B cell (primary cell): Measurements from ENCODE around the gene TIAM2. TPM values are rescaled to one million over a fixed set of nuclear protein-coding genes. Genes with fewer than 3 reads are reported as not detected.

Experiments
- ATAC-seq: fragments of 200-7000 bp; cut with Tn5 transposase; one replicate; pipeline ENCODE4 v1.10.0; 2021; ENCODE audit warnings: low read depth, mild to moderate bottlenecking, moderate number of reproducible peaks, moderate library complexity
- CTCF ChIA-PET: fragments of 350-600 bp; sonication (Branson Sonifier 250); formaldehyde crosslinking; loops from one replicate; lab custom pipeline; 2021; ENCODE audit warnings: antibody characterized with exemption, inconsistent platforms; lab: Charles Lee
- POLR2A ChIA-PET: fragments of 350-600 bp; sonication (Branson Sonifier 250); formaldehyde crosslinking; loops from one replicate; lab custom pipeline; 2021; ENCODE audit warnings: antibody characterized with exemption; lab: Charles Lee
- DNase-seq: peaks from one replicate; pipeline ENCODE4 v3.0.0; 2013
- H2AFZ ChIP-seq: 2 replicates; pipeline ENCODE4 v1.6.1; 2012; ENCODE audit warnings: mild to moderate bottlenecking, low read depth, low read length; ENCODE audit not compliant: insufficient read depth, poor library complexity, severe bottlenecking
- H3K27ac ChIP-seq, 2 donors: 1 replicate in 1 of 2; 2 replicates in 1 of 2; pipeline ENCODE4 v1.5.1; 2012 to 2013; ENCODE audit warnings: low read length in 2 of 2, mild to moderate bottlenecking in 2 of 2, moderate library complexity in 1 of 2
- H3K27me3 ChIP-seq, 4 experiments: fragments of 200-600 bp in 1 of 4; sonication (generic) in 1 of 4; replicated peaks in 1 of 4; 1 replicate in 2 of 4; 2 replicates in 2 of 4; pipeline versions ENCODE4 v1.6.1 to v1.7.0; 2013 to 2016; ENCODE audit warnings: low read length in 3 of 4, mild to moderate bottlenecking in 2 of 4, mixed read lengths in 1 of 4, moderate library complexity in 1 of 4; ENCODE audit not compliant: insufficient read depth in 4 of 4, control insufficient read depth in 3 of 4; ENCODE audit errors: control extremely low read depth in 1 of 4
- H3K36me3 ChIP-seq, 2 experiments: replicated peaks in 1 of 2; 1 replicate in 1 of 2; 2 replicates in 1 of 2; pipeline versions ENCODE4 v1.6.1 to v1.7.1; 2013; ENCODE audit warnings: low read length in 1 of 2; ENCODE audit not compliant: insufficient read depth in 2 of 2, control insufficient read depth in 1 of 2; ENCODE audit errors: control extremely low read depth in 1 of 2, extremely low read depth in 1 of 2
- H3K4me1 ChIP-seq, 2 donors: fragments of 200-600 bp in 1 of 2; sonication (generic) in 1 of 2; 1 replicate in 1 of 2; 2 replicates in 1 of 2; pipeline versions ENCODE4 v1.5.1 to v1.6.1; 2013 to 2017; ENCODE audit warnings: low read length in 2 of 2; ENCODE audit not compliant: control insufficient read depth in 2 of 2, insufficient read depth in 2 of 2
- H3K4me2 ChIP-seq: replicated peaks from 2 replicates; pipeline ENCODE3; 2012; ENCODE audit warnings: mild to moderate bottlenecking, low read depth, low read length; ENCODE audit not compliant: poor library complexity, severe bottlenecking
- H3K4me3 ChIP-seq, 5 experiments: fragments of 200-600 bp in 1 of 5; sonication (generic) in 1 of 5; 1 replicate in 3 of 5; 2 replicates in 2 of 5; pipeline versions ENCODE4 v1.5.1 to v1.7.0; 2011 to 2016; ENCODE audit warnings: low read length in 4 of 5, mild to moderate bottlenecking in 4 of 5, low read depth in 2 of 5, control low read depth in 1 of 5, moderate library complexity in 1 of 5; ENCODE audit not compliant: insufficient read depth in 1 of 5; ENCODE audit errors: control extremely low read depth in 1 of 5, extremely low read depth in 1 of 5
- H3K79me2 ChIP-seq: fragments of 200-600 bp; sonication (generic); one replicate; pipeline ENCODE4 v1.6.0; 2016; ENCODE audit warnings: low read length; ENCODE audit not compliant: control insufficient read depth, insufficient read depth
- H3K9ac ChIP-seq: fragments of 200-600 bp; sonication (generic); 2 replicates; pipeline ENCODE4 v1.6.1; 2017; ENCODE audit warnings: mild to moderate bottlenecking, low read length, moderate library complexity
- H3K9me3 ChIP-seq, 3 donors: one replicate each; pipeline versions ENCODE4 v1.6.1 to v1.7.1; 2013; ENCODE audit warnings: low read length in 2 of 3; ENCODE audit not compliant: control insufficient read depth in 2 of 3, insufficient read depth in 1 of 3; ENCODE audit errors: control extremely low read depth in 1 of 3
- H4K20me1 ChIP-seq: 2 replicates; pipeline ENCODE4 v1.6.0; 2012; ENCODE audit warnings: mild to moderate bottlenecking, low read length; ENCODE audit not compliant: insufficient read depth, control insufficient read depth, poor library complexity, severe bottlenecking
- H3K27ac Mint-ChIP-seq: one replicate; pipeline ENCODE4 v1.8.0; 2021; ENCODE audit warnings: mixed read lengths
- H3K27me3 Mint-ChIP-seq: one replicate; pipeline ENCODE4 v1.8.0; 2021; ENCODE audit warnings: mixed read lengths
- H3K4me1 Mint-ChIP-seq: one replicate; pipeline ENCODE4 v1.8.0; 2021; ENCODE audit warnings: mixed read lengths
- H3K4me3 Mint-ChIP-seq: one replicate; pipeline ENCODE4 v1.8.0; 2021; ENCODE audit warnings: mixed read lengths
- H3K9me3 Mint-ChIP-seq: one replicate; pipeline ENCODE4 v1.8.0; 2022; ENCODE audit warnings: mixed read lengths; ENCODE audit not compliant: insufficient read depth
- CTCF ChIP-seq: fragments of 200-600 bp; IDR thresholded peaks from one replicate; pipeline ENCODE4 v1.8.0; 2022; ENCODE audit warnings: antibody characterized with exemption, mild to moderate bottlenecking
- EZH2 ChIP-seq: IDR thresholded peaks from 2 replicates; pipeline ENCODE4 v1.6.1; 2012; ENCODE audit warnings: borderline replicate concordance, low read depth, mild to moderate bottlenecking, moderate library complexity, low read length; ENCODE audit not compliant: insufficient read depth, poor library complexity, severe bottlenecking
- WGBS: methylation state at CpG from one replicate; pipeline ENCODE4 v1.1.5; 2013; ENCODE audit warnings: missing lambda C conversion rate; ENCODE audit not compliant: insufficient coverage; 5-methylcytosine and 5-hydroxymethylcytosine counted together
- intact Hi-C: fragments of 100-400 bp; cut with micrococcal nuclease; formaldehyde crosslinking; loops from one replicate; pipeline ENCODE4 v1.10.0; 2022
- polyA plus RNA-seq: library from polyadenylated mRNA; depleted of rRNA; stranded (reverse); fragments of >200 nt; gene quantifications from 2 replicates; pipeline ENCODE4 v1.2.3, GENCODE V29; 2012
- total RNA-seq, 2 donors: library from RNA; stranded (reverse); fragments of 120-200 nt in 1 of 2; gene quantifications; 1 replicate in 1 of 2; 2 replicates in 1 of 2; pipeline versions ENCODE4 v1.2.3 to v1.2.4, GENCODE V29; 2013 to 2022

Gene TIAM2
- total and polyA plus RNA-seq, 2 donors (not counting 1 experiment from before 2014, with no cell fraction given) = 13.1 to 18.8 TPM

GRCh38 chr6:154993710-154994109 lies 1.4 kb upstream of the TIAM2 start:
- peak overlapping the region; percentile 37 for H3K4me3 Mint-ChIP-seq
- peaks cover 8% of the 10 kb centered on the region for H3K4me1 Mint-ChIP-seq
- no peaks in the 10 kb centered on the region for H3K9me3 Mint-ChIP-seq
- TF ChIP-seq EZH2 = no peak
- Histone ChIP-seq H3K4me2 (no peak overlapping the region), H3K9ac (no peak overlapping the region), H2AFZ (no peak overlapping the region), H3K27ac (no peak overlapping the region), H3K36me3 (no peaks in the 10 kb centered on the region), H4K20me1 (no peaks in the 10 kb centered on the region), H3K4me1 (peaks cover 8% of the 10 kb centered on the region in 2 donors), H3K27me3 (peaks cover 0 to 24% (median 7%) of the 10 kb centered on the region in 4 experiments), H3K79me2 (no peaks in the 10 kb centered on the region), H3K9me3 (no peaks in the 10 kb centered on the region), H3K4me3 (no peak overlapping the region)
- intact Hi-C loops = no loop called here
- H3K27ac Mint-ChIP-seq = no peak overlapping the region
- WGBS = 98% methylated on average over 12 of the region's 13 CpGs
- CTCF ChIA-PET = no interaction called here
- POLR2A ChIA-PET = no interaction called here
- ATAC-seq (no peak), DNase-seq (no peak)
- H3K27me3 Mint-ChIP-seq = peaks cover 24% of the 10 kb centered on the region

- no peak for DNase-seq
- Histone ChIP-seq H3K27ac (no peak overlapping the region), H3K9ac (no peak overlapping the region), H3K36me3 (no peaks in the 10 kb centered on the region), H4K20me1 (no peaks in the 10 kb centered on the region), H3K4me1 (peaks cover 8% of the 10 kb centered on the region in 2 donors), H3K9me3 (no peaks in the 10 kb centered on the region), H3K4me3 (no peak overlapping the region), H3K27me3 (peaks cover 0 to 24% (median 7%) of the 10 kb centered on the region in 4 experiments), H3K79me2 (no peaks in the 10 kb centered on the region), H3K4me2 (peak overlapping the region; percentile 74), H2AFZ (no peak overlapping the region)
- CTCF ChIA-PET = no interaction called here
- peaks cover 8% of the 10 kb centered on the region for H3K4me1 Mint-ChIP-seq
- H3K27ac Mint-ChIP-seq = no peak overlapping the region
- 19% methylated on average over 30 of the region's 32 CpGs for WGBS
- POLR2A ChIA-PET = no interaction called here
- intact Hi-C loops = no loop called here
- TF ChIP-seq EZH2 (no peak), CTCF (no peak)
- H3K4me3 Mint-ChIP-seq = peak overlapping the region; percentile 65
- peaks cover 24% of the 10 kb centered on the region for H3K27me3 Mint-ChIP-seq
- no peaks in the 10 kb centered on the region for H3K9me3 Mint-ChIP-seq
- ATAC-seq = no peak
These were observed 270 bp upstream of the TIAM2 start for GRCh38 chr6:154994836-154995253.
